Parathyroid adenoma (tissue), 2 donors: ENCODE measurements around the gene TYSND1.

Source experiments
- H2AFZ ChIP-seq: fragments of 300-600 bp; sonication (generic); one replicate; pipeline ENCODE4 v1.7.0; 2017; ENCODE audit warnings: antibody characterized with exemption, mild to moderate bottlenecking
- H3K27ac ChIP-seq: fragments of 300-600 bp; sonication (generic); one replicate; pipeline ENCODE4 v1.7.0; 2017
- H3K27me3 ChIP-seq: fragments of 300-600 bp; sonication (generic); one replicate; pipeline ENCODE4 v1.7.0; 2017; ENCODE audit warnings: low read length; ENCODE audit not compliant: control insufficient read depth, insufficient read depth
- H3K36me3 ChIP-seq: fragments of 300-600 bp; sonication (generic); one replicate; pipeline ENCODE4 v1.7.0; 2017; ENCODE audit warnings: low read length; ENCODE audit not compliant: control insufficient read depth, insufficient read depth
- H3K4me1 ChIP-seq: fragments of 300-600 bp; sonication (generic); one replicate; pipeline ENCODE4 v1.7.0; 2017; ENCODE audit warnings: control low read depth
- H3K4me2 ChIP-seq: fragments of 300-600 bp; sonication (generic); one replicate; pipeline ENCODE4 v1.7.0; 2017; ENCODE audit warnings: low read length
- H3K4me3 ChIP-seq: fragments of 300-600 bp; sonication (generic); one replicate; pipeline ENCODE4 v1.7.0; 2017; ENCODE audit warnings: low read depth, low read length
- H3K79me2 ChIP-seq: fragments of 300-600 bp; sonication (generic); one replicate; pipeline ENCODE4 v1.7.0; 2017; ENCODE audit warnings: control low read depth
- H3K9ac ChIP-seq: fragments of 300-600 bp; sonication (generic); one replicate; pipeline ENCODE4 v1.7.0; 2017; ENCODE audit warnings: mild to moderate bottlenecking
- H3K9me3 ChIP-seq: fragments of 300-600 bp; sonication (generic); one replicate; pipeline ENCODE4 v1.7.0; 2017; ENCODE audit warnings: low read length; ENCODE audit not compliant: control insufficient read depth
- CTCF ChIP-seq: fragments of 300-600 bp; sonication (generic); IDR thresholded peaks from one replicate; pipeline ENCODE4 v1.7.0; 2017; ENCODE audit warnings: antibody characterized with exemption, mild to moderate bottlenecking
- donor health status: primary hyperparathyroidism.

TYSND1 gene

GRCh38 chr10:70118196-70118595 lies 28.3 kb downstream of the TYSND1 start:
- no peak overlapping the region for H3K27ac ChIP-seq
- no peak overlapping the region for H3K4me3 ChIP-seq
- H3K79me2 ChIP-seq: no peaks in the 10 kb centered on the region
- H3K4me2 ChIP-seq: no peak overlapping the region
- no peaks in the 10 kb centered on the region for H3K9me3 ChIP-seq
- no peaks in the 10 kb centered on the region for H3K27me3 ChIP-seq
- no peak overlapping the region for H2AFZ ChIP-seq
- no peak for TF ChIP-seq CTCF
- H3K4me1 ChIP-seq: peaks cover 11% of the 10 kb centered on the region
- H3K9ac ChIP-seq: no peak overlapping the region
- no peaks in the 10 kb centered on the region for H3K36me3 ChIP-seq

GRCh38 chr10:70117646-70118045 lies 28.9 kb downstream of the TYSND1 start:
- H3K36me3 ChIP-seq: no peaks in the 10 kb centered on the region
- no peaks in the 10 kb centered on the region for H3K27me3 ChIP-seq
- H2AFZ ChIP-seq: no peak overlapping the region
- H3K9ac ChIP-seq: no peak overlapping the region
- no peaks in the 10 kb centered on the region for H3K9me3 ChIP-seq
- peaks cover 11% of the 10 kb centered on the region for H3K4me1 ChIP-seq
- no peak overlapping the region for H3K4me2 ChIP-seq
- H3K27ac ChIP-seq: no peak overlapping the region
- no peak for TF ChIP-seq CTCF
- no peak overlapping the region for H3K4me3 ChIP-seq
- H3K79me2 ChIP-seq: no peaks in the 10 kb centered on the region

- Histone ChIP-seq H3K9ac (no peak overlapping the region), H3K27ac (no peak overlapping the region)
Observed at GRCh38 chr10:70115948-70116682, 30.4 kb downstream of the TYSND1 start.

GRCh38 chr10:70114902-70115301 lies 31.6 kb downstream of the TYSND1 start:
- no peak for TF ChIP-seq CTCF
- H3K27me3 ChIP-seq: no peaks in the 10 kb centered on the region
- no peak overlapping the region for H3K4me2 ChIP-seq
- H3K9ac ChIP-seq: no peak overlapping the region
- no peaks in the 10 kb centered on the region for H3K79me2 ChIP-seq
- peaks cover under 1% of the 10 kb centered on the region for H3K4me1 ChIP-seq
- no peaks in the 10 kb centered on the region for H3K36me3 ChIP-seq
- H3K27ac ChIP-seq: no peak overlapping the region
- no peak overlapping the region for H2AFZ ChIP-seq
- H3K9me3 ChIP-seq: no peaks in the 10 kb centered on the region
- H3K4me3 ChIP-seq: no peak overlapping the region

More at GRCh38 chr10:70115948-70116682, 30.4 kb downstream of the TYSND1 start:
- Histone ChIP-seq H3K4me1 (peaks cover 11% of the 10 kb centered on the region), H3K36me3 (no peaks in the 10 kb centered on the region), H3K4me3 (no peak overlapping the region), H2AFZ (peak overlapping the region; percentile 31), H3K9me3 (no peaks in the 10 kb centered on the region), H3K79me2 (no peaks in the 10 kb centered on the region), H3K27me3 (no peaks in the 10 kb centered on the region), H3K4me2 (no peak overlapping the region)
- TF ChIP-seq CTCF: peak; percentile 95

GRCh38 chr10:70112071-70112470 lies 34.4 kb downstream of the TYSND1 start:
- Histone ChIP-seq H3K4me2 (no peak overlapping the region), H3K36me3 (no peaks in the 10 kb centered on the region), H3K9ac (no peak overlapping the region), H3K27ac (no peak overlapping the region), H3K79me2 (no peaks in the 10 kb centered on the region), H2AFZ (no peak overlapping the region), H3K27me3 (no peaks in the 10 kb centered on the region), H3K4me3 (no peak overlapping the region), H3K4me1 (no peaks in the 10 kb centered on the region), H3K9me3 (no peaks in the 10 kb centered on the region)
- TF ChIP-seq CTCF: no peak
